Measurements from ENCODE around the gene SLC24A1. TPM values are rescaled to one million over a fixed set of nuclear protein-coding genes. Genes with fewer than 3 reads are reported as not detected.

The SLC24A1 gene
- total RNA-seq = 10 to 100 TPM in 1 of 3 donors, 1 to 10 TPM in 2; 6.5 to 10.3 (median 8.4) TPM
- long read RNA-seq, donor 1, partial matches to known transcripts = 0 of 1 reads
- long read RNA-seq, donor 1, other reads (novel, unspliced or antisense) = 1 of 1 reads
- long read RNA-seq, donor 2, partial matches to known transcripts = 0 of 1 reads
- long read RNA-seq, donor 2, other reads (novel, unspliced or antisense) = 1 of 1 reads

GRCh38 chr15:65621638-65622037 lies at the start of gene SLC24A1:
SLC24A1 (plus strand) TSS chr15:65621938; CDS start chr15:65624081, 2,143 bp downstream.
- no peak for TF ChIP-seq CTCF (IDR thresholded peaks at IDR 0.05)
- H3K4me1 ChIP-seq (ENCODE audit: low read depth) = no peaks in the 10 kb centered on the region
- H3K9me3 ChIP-seq = no peaks in the 10 kb centered on the region
- no peak within 1 kb of the TSS for H3K4me3 ChIP-seq
- no peaks in the 10 kb centered on the region for H3K36me3 ChIP-seq (ENCODE audit: low read depth)
- DNase-seq (no peak), ATAC-seq (no peak)
- intact Hi-C loops (cut with DNase I, micrococcal nuclease) = no loop called here

GRCh38 chr15:65571971-65572370 lies 49.8 kb upstream of the SLC24A1 start:
- H3K9me3 ChIP-seq = no peaks in the 10 kb centered on the region
- DNase-seq (no peak), ATAC-seq (no peak)
- no peaks in the 10 kb centered on the region for H3K36me3 ChIP-seq (ENCODE audit: low read depth)
- H3K4me3 ChIP-seq = no peak overlapping the region
- no peak for TF ChIP-seq CTCF (IDR thresholded peaks at IDR 0.05)
- intact Hi-C loops (cut with DNase I, micrococcal nuclease) = no loop called here
- no peaks in the 10 kb centered on the region for H3K4me1 ChIP-seq (ENCODE audit: low read depth)

GRCh38 chr15:65576664-65577063 lies 45.1 kb upstream of the SLC24A1 start:
- TF ChIP-seq CTCF (IDR thresholded peaks at IDR 0.05) = no peak

GRCh38 chr15:65577129-65577996 lies 44.4 kb upstream of the SLC24A1 start:
- intact Hi-C loops (cut with DNase I, micrococcal nuclease) = no loop called here
- no peak for DNase-seq
- no peaks in the 10 kb centered on the region for H3K36me3 ChIP-seq (ENCODE audit: low read depth)
- no peaks in the 10 kb centered on the region for H3K9me3 ChIP-seq
- no peak overlapping the region for H3K4me3 ChIP-seq
- ATAC-seq = no peak
- TF ChIP-seq CTCF (IDR thresholded peaks at IDR 0.05) = no peak
- no peaks in the 10 kb centered on the region for H3K4me1 ChIP-seq (ENCODE audit: low read depth)

More at GRCh38 chr15:65576664-65577063, 45.1 kb upstream of the SLC24A1 start:
- H3K9me3 ChIP-seq = no peaks in the 10 kb centered on the region
- intact Hi-C loops (cut with DNase I, micrococcal nuclease) = no loop called here
- no peaks in the 10 kb centered on the region for H3K36me3 ChIP-seq (ENCODE audit: low read depth)
- no peak overlapping the region for H3K4me3 ChIP-seq
- ATAC-seq (no peak), DNase-seq (no peak)
- H3K4me1 ChIP-seq (ENCODE audit: low read depth) = no peaks in the 10 kb centered on the region

GRCh38 chr15:65578904-65579728 lies 42.6 kb upstream of the SLC24A1 start:
- H3K9me3 ChIP-seq = no peaks in the 10 kb centered on the region
- no peak for TF ChIP-seq CTCF (IDR thresholded peaks at IDR 0.05)
- no peak for DNase-seq

More at GRCh38 chr15:65578904-65579728, 42.6 kb upstream of the SLC24A1 start:
- ATAC-seq = no peak
- intact Hi-C loops (cut with DNase I, micrococcal nuclease) = no loop called here
- Histone ChIP-seq H3K36me3 (ENCODE audit: low read depth) (no peaks in the 10 kb centered on the region), H3K4me3 (no peak overlapping the region), H3K4me1 (ENCODE audit: low read depth) (no peaks in the 10 kb centered on the region)
